Keratinocyte (primary cell): Measurements from ENCODE around the gene SYTL1.

ENCODE experiments used
- CTCF ChIP-seq, 3 experiments: IDR thresholded peaks in 1 of 3; conservative IDR thresholded peaks in 1 of 3; optimal IDR thresholded peaks in 1 of 3; 2 replicates in 2 of 3; 3 replicates in 1 of 3; pipeline versions ENCODE3 to v1.5.1; 2011; ENCODE audit warnings: low read length in 3 of 3, mild to moderate bottlenecking in 3 of 3, moderate library complexity in 2 of 3, control low read depth in 1 of 3, inconsistent platforms in 1 of 3; ENCODE audit not compliant: insufficient read depth in 2 of 3; ENCODE audit errors: extremely low read depth in 1 of 3
- EZH2 ChIP-seq: IDR thresholded peaks from one replicate; pipeline ENCODE4 v1.6.1; 2012; ENCODE audit warnings: inconsistent platforms, mild to moderate bottlenecking, low read length, moderate library complexity

GRCh38 chr1:27299385-27300271 is 42.2 kb upstream of the SYTL1 start:
- TF ChIP-seq CTCF (optimal IDR thresholded peaks at IDR 0.05 in 1 of 3, IDR thresholded peaks at IDR 0.05 in 1 of 3, conservative IDR thresholded peaks at IDR 0.05 in 1 of 3; ENCODE audit: extremely low read depth in 1 of 3, insufficient read depth in 2 of 3, low read length in 3 of 3) (no peak), EZH2 (no peak)
